ENCODE results near the gene SLC16A9. TPM values are rescaled to one million over a fixed set of nuclear protein-coding genes. Genes with fewer than 3 reads are reported as not detected.
A peak's percentile ranks its signal among the peaks of the same experiment; 100 is the strongest.

The SLC16A9 gene, protein sequence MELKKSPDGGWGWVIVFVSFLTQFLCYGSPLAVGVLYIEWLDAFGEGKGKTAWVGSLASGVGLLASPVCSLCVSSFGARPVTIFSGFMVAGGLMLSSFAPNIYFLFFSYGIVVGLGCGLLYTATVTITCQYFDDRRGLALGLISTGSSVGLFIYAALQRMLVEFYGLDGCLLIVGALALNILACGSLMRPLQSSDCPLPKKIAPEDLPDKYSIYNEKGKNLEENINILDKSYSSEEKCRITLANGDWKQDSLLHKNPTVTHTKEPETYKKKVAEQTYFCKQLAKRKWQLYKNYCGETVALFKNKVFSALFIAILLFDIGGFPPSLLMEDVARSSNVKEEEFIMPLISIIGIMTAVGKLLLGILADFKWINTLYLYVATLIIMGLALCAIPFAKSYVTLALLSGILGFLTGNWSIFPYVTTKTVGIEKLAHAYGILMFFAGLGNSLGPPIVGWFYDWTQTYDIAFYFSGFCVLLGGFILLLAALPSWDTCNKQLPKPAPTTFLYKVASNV
- 4.7 and 6.7 TPM in 2 replicates for polyA plus RNA-seq (2012; rRNA removed)
- 8.1 and 8.3 TPM in 2 replicates for polyA plus RNA-seq (2012; cell fraction: cytosol; rRNA removed)
- 1.8 and 4.9 TPM in 2 replicates for polyA plus RNA-seq (2012; cell fraction: nucleus; rRNA removed)

DNA sequence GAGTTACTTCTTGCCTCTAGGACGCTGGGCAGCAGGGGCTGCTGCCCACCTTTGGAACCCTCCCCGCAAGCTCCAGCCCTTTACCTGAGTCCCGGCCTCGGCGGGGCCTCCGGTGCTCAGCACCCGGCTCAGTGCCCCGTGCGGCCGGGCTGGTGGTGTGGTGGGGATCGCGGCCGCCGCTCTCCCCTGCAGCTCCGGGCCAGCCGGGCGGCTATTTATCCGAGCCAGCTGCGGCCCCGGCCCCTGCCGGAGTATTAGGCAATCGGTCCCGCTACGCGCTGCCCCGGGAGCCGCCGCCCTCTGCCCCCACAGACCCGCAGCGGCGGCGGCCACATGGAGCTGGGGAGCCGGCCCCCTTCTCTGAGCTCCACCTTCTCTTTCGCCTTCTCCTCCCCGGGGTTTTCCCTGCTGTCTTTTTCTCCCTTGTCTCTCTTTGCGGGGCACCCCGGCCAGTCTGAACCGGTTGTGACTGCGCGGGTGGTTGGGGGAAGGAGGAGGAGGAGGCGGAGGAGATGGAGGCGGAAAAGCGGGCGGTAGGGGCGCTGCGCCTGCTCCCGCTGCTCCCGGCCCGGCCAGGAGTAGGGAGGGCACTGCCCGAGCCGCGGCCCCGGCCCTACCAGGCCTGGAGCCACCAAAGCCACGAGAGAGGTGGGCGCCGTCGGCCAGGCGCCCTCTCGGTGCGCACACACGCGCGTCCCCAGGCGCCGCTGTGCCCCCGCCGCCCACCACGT is at the start of gene SLC16A9:
TSS of gene SLC16A9 (minus strand) at position 456 of the 731 bp plus-strand sequence. CDS start 25,559 bp downstream, outside the sequence.
- no peaks in the 10 kb centered on the region for H3K36me3 ChIP-seq (replicated peaks in 1 of 2; ENCODE audit: control insufficient read depth in 1 of 2, insufficient read depth in 2 of 2, low read length in 1 of 2)
- no peaks in the 10 kb centered on the region for H3K79me2 ChIP-seq (ENCODE audit: insufficient read depth)
- H3K9me3 ChIP-seq = no peaks in the 10 kb centered on the region
- H3F3A ChIP-seq (replicated peaks; ENCODE audit: insufficient read depth) = peaks cover 4% of the 10 kb centered on the region
- no peaks in the 10 kb centered on the region for H3K9me2 ChIP-seq
- H3K27ac ChIP-seq (ENCODE audit: low read depth in 2 of 2, low read length in 1 of 2) = peak within 1 kb of the TSS; percentile 36 to 70; a peak in 3 of 4 replicates
- H3K4me2 ChIP-seq = peak within 1 kb of the TSS; percentile 99
- under 1% methylated on average over 42 of the region's 68 CpGs for WGBS (ENCODE audit: low lambda C conversion rate)
- H4K20me1 ChIP-seq (ENCODE audit: insufficient read depth) = no peaks in the 10 kb centered on the region
- peak within 1 kb of the TSS; percentile 67 to 82 for H3K4me3 ChIP-seq (ENCODE audit: low read depth in 2 of 2, low read length in 1 of 2)
- H2AFZ ChIP-seq (ENCODE audit: low read depth) = peak within 1 kb of the TSS; percentile 92
- ChIA-PET CTCF (interaction anchor here (0.7 to 2.1 kb wide), 20 partner anchors 8 to 750 kb away, joined by 3 to 10 read pairs (median 3); no protein-coding TSS in a partner anchor), POLR2A (interaction anchor here (0.7 to 1.5 kb wide), 3 partner anchors 9 to 196 kb away, joined by 3 to 5 read pairs (median 3); partner anchors contain the start of gene CCDC6)
- peak; percentile 93 for DNase-seq
- H3K9ac ChIP-seq = peak within 1 kb of the TSS; percentile 75
- H3K4me1 ChIP-seq (ENCODE audit: control insufficient read depth in 1 of 2, insufficient read depth in 2 of 2, low read depth in 1 of 2, low read length in 1 of 2) = peaks cover 0 to 23% of the 10 kb centered on the region in 2 experiments; a peak in 2 of 4 replicates
- TF ChIP-seq TCF12 (IDR thresholded peaks at IDR 0.05) = no peak
- peak; percentile 31 for TF ChIP-seq MAX (IDR thresholded peaks at IDR 0.05; ENCODE audit: low read depth)
- TF ChIP-seq, protein P1, sequence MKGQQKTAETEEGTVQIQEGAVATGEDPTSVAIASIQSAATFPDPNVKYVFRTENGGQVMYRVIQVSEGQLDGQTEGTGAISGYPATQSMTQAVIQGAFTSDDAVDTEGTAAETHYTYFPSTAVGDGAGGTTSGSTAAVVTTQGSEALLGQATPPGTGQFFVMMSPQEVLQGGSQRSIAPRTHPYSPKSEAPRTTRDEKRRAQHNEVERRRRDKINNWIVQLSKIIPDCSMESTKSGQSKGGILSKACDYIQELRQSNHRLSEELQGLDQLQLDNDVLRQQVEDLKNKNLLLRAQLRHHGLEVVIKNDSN (IDR thresholded peaks at IDR 0.05; ENCODE audit: borderline replicate concordance, low read depth) = no peak
- TF ChIP-seq TAF1 (IDR thresholded peaks at IDR 0.05; ENCODE audit: borderline replicate concordance, low read depth, low read length) = peak; percentile 59; the same call in 1 of the 2 replicates
- TF ChIP-seq GATA2 (CRISPR knock-in tag; IDR thresholded peaks at IDR 0.05) = no peak
- no peak for TF ChIP-seq PBX3 (IDR thresholded peaks at IDR 0.05)
- no peak; the same call in 1 of the 2 replicates for TF ChIP-seq MXI1 (IDR thresholded peaks at IDR 0.05; ENCODE audit: low read depth, low read length)
- no peak for TF ChIP-seq NFIC (IDR thresholded peaks at IDR 0.05; ENCODE audit: borderline replicate concordance)
- TF ChIP-seq TEAD4 (IDR thresholded peaks at IDR 0.05; ENCODE audit: borderline replicate concordance, insufficient read depth) = no peak
- no peak for TF ChIP-seq ELF1 (IDR thresholded peaks at IDR 0.05)
- TF ChIP-seq CHD2 (IDR thresholded peaks at IDR 0.05; ENCODE audit: low read length, partially characterized antibody) = no peak
- peak; percentile 51 for TF ChIP-seq CTCF (IDR thresholded peaks at IDR 0.05)
- TF ChIP-seq RCOR1 (IDR thresholded peaks at IDR 0.05; ENCODE audit: low read length) = peak; percentile 5; the same call in 1 of the 2 replicates
- peaks cover 6% of the 10 kb centered on the region; the same call in 1 of the 2 replicates for H3K27me3 ChIP-seq (ENCODE audit: insufficient read depth)
